RPMI8226 (cell line): ENCODE measurements around the gene ZYG11B.
"Not testable (repeated sequence)": the region's sequence is repeated elsewhere in the genome, so short reads cannot be mapped to it uniquely, and the experiment has no call there.

Source experiments
- DNase-seq: peaks from one replicate; pipeline ENCODE4 v3.0.0-alpha.2; 2015

Gene ZYG11B

DNA sequence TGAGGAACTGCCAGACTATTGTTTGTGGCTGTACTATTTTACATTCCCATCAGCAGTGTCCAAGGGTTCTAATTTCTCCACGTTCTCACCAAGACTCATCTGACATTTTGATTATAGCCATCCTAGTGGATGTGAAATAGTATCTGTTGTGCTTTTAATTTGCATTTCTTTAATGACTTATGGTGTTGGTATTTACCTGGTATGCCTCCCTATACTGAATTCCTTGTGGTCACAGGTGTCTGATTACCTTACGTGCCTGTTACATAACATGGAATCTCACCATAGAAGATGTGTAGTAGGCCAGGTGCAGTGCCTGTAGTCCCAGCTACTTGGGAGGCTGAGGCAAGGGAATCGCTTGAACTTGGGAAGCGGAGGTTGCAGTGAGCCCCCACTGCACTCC is 129.8 kb downstream of the ZYG11B start:
- no peak for DNase-seq

DNA sequence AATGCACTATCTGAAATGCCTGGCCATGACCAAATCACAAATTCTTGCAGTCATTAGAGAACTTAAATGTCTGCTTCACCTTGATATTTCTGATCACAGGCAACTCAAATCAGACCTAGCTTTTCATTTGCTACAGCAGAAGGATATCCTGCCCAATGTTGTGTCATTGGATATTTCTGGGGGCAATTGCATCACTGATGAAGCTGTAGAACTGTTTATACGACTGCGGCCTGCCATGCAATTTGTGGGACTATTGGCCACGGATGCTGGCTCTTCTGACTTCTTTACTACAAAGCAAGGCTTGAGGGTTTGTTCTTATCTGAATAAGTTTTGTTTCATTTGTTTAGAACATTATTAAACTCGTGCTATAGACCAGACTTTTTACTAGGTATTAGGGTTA is 131.2 kb downstream of the ZYG11B start:
- DNase-seq, result no peak

DNA sequence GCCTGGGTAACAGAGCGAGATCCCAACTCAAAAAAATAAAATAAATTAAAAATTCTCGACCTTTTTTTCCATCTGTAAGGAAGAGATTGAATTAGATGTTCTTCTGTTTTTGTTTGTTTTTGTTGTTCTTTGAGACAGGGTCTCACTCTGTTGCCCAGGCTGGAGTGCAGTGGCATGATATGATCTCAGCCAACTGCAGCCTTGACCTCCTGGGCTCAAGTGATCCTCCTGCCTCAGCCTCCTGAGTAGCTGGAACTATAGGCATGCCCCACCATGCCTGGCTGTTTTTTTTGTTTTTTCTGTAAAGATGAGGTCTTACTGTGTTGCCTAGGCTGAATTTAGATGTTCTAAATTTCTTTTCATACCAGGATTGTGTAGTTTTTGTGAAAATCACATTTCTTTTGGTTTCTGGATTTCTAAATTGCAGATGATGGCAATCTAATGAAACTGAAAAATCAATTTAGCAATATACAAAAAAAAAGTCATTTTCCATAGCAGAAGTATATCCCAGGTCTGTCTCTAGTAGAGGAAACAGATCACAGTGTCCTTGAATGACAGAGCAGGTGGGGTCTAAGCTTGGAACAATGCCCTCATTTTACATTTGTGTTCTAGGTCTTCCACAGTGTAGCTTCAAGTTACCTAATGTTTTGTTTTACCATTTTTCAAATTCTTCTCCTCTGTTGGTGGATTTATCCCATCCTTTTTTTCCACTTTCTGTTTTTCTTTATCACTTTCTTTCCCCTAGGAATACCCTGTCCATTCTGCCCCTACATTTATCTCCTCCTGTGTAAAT is 136.6 kb downstream of the ZYG11B start:
- no peak for DNase-seq

DNA sequence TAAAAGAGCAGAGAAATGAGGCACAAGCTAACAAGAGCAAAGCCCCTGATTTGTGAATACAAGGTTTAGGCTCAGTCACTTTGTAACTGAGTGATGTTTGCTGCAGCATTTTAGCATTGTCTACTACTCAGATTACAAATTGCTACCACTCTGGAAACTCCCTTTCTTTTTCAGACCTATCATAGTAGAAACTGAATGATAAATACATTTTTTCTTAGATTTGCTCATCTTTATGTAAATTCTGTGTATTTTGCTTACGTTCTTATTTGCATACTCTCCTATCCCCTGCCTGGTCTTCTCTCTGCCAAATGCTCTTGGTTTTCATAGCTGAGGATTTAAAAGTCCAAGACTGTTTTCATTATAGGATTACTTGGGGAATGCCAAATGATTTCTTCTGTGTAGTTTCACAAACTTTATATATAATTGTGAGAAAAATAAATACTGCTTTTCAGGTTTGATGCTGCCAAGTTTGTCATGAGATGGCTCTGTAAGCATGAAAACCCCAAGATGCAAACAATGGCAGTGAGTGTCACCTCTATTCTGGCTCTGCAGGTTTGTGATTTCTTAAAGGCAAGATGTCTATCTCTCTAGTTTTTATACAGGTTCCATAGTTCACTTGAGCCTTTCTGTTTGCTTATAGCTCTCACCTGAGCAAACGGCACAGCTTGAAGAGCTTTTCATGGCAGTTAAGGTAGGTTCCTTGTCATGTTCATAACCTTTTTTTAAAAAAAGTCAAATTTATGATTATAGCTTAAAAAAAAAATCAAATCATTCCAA is 141.0 kb downstream of the ZYG11B start:
- DNase-seq, result no peak

DNA sequence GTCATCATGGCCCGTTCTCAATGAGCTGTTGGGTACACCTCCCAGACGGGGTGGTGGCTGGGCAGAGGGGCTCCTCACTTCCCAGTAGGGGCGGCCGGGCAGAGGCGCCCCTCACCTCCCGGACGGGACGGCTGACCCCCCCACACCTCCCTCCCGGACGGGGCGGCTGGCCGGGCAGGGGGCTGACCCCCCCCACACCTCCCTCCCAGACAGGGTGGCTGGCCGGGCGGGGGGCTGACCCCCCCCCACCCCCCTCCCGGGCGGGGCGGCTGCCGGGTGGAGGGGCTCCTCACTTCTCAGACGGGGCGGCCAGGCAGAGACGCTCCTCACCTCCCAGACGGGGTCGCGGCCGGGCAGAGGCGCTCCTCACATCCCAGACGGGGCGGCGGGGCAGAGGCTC is 143.5 kb downstream of the ZYG11B start:
- not testable (repeated sequence) for DNase-seq

DNA sequence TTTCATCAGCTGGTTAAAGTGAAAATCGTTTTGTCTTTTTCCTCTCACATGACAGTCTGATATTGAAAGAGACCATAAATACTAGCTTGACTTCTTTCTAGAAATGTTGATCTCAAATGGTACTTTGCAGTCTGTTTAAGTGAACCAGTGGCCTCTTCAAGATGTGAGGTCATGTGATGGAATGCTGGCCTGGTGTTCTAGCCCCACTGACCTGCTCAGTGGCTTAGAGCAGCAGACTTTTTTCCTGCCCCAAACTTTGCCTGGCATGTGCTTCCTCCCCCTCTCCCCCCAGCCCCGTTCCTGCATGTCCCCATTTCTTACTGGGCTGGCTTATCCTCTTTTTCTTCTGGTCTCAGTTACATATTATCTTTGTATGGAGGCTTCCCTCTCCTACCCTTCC is 150.6 kb downstream of the ZYG11B start:
- no peak for DNase-seq
